ENCODE data around the gene PKIB. TPM values are rescaled to one million over a fixed set of nuclear protein-coding genes. Genes with fewer than 3 reads are reported as not detected.
A peak's percentile ranks its signal among the peaks of the same experiment; 100 is the strongest.
"Not testable (repeated sequence)": the region's sequence is repeated elsewhere in the genome, so short reads cannot be mapped to it uniquely, and the experiment has no call there.

Gene PKIB, protein sequence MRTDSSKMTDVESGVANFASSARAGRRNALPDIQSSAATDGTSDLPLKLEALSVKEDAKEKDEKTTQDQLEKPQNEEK
- total RNA-seq (2014; rRNA removed; shearing (Covaris generic)): 5.8 and 6.1 TPM in 2 replicates

DNA sequence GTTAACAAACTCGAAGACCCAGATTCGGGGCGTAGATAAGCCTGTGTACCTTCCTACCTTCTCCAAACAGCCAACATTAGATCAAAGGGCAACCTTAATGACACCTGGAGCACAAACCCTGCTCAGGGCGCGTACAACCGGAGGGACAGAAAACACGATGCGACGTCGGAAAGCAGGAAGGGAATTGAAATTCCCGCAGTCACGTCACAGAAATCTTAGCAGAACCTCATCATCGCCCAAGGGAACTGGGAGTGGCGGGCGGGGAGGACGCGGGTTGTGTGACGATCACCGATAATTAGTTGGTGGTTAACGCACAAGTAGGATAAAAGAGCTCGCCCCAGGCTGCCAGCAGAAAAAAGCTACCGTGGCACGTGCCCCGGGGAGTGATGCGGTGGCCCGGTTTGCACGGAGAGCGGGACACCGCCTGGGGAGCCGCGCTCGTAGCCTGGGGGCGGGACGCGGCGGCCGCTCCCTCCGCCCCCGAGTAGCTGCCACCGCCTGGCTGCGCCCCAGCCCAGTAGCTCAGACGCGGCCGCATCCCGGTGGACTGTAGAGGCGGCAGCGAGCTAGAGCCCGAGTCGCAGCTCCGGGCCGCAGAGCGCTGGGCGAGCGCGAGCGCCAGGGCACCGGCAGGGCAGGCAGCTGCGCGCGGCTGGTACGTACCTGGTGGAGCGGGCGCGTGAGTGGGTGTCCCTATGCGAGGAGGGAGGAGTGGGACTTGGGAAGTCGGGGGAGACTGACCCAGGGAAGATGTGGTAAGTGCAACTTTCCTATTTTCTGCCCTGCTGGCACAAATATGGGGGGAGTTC, at the start of gene PKIB:
Gene PKIB (plus strand): TSS at position 525 of the 809 bp plus-strand sequence. CDS start 107,390 bp downstream, outside the sequence.
- peak; percentile 88 for DNase-seq (ENCODE audit: low spot score)

DNA sequence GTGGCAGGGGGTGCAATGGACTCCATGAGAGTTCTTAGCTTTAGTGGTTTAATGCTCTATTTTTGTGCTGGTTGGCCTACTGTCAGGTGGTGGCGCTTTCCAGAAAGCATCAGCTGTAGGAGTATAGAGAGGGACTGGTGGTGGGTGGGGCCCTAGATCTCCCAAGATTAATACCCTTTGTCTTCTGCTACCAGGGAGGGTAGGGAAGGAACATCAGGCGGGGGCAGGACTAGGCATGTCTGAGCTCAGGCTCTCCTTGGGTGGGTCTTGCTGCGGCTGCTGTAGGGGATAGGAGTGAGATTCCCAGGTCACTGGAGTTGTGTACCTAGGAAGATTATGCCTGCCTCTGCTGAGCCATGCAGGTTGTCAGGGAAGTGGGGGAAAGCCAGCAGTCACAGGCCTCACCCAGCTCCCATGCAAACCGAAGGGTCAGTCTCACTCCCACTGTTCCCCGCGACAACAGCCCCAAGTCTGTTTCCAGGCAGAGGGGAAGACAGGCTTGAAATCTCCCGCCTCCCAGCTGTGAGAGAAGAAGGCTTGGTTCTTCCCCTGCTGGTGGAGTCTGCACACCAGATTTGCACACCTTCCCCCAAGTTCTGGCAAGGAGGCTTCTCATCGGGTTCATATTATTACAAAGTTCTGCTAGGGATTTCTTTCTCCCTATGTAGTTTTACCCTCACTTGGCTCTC, 46.7 kb upstream of the PKIB start:
- DNase-seq (ENCODE audit: low spot score): no peak

DNA sequence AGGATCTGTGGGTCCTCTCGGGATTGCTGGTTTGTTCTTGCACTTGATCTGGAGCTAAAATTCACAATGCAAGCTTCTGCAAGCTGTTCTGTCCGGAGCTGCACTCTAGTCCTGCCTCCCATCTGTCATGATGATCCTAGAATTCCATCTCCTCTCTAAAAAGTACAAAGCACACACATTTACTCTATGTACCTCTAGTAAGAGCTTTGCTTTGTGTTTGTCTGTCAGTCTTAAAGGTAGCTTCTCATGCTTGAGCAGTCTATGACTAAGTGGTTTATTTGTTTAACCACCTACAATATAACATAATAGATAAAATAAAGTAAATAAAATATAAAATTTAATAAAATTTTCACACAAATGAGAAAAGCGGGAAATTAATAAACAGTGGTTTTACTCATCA, 46.0 kb upstream of the PKIB start:
- no peak for DNase-seq (ENCODE audit: low spot score)

DNA sequence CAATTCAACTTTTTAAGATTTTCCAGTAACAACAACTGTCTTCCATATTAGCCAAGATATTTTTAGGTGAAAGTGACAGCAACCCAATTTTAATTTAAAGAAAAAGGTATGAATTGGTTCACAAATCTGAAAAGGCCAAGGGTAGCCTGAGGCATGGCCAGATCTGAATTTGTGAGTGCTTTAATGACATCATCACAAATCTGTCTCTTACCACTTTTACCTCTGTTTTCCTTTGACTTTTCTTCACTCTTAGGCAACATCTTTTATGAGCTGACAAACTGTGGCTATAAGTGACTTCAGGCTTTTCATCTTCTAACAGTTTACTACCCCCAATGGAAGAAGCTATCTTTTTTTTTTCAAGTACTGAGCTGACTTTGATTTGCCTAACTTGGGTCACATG, 44.5 kb upstream of the PKIB start:
- no peak for DNase-seq (ENCODE audit: low spot score)

DNA sequence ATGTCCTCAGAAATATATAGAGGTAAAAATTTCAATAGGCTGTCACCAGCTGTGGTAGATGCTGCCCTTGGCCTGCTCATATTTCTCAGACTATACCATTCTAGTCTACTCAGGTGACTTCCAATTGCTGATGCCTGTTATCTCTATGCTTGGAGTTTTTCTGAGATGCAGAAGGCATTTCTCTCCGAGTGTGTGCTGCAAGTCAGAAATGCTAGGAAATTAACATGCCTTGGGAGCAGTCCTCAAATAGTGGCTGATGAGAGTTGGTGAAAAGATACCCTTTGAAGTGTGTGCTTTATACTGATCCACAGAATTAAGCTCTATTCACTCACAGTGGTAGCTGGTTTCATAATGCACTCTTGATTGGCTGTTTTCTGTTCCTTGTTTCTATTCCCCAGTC, 43.2 kb upstream of the PKIB start:
- no peak for DNase-seq (ENCODE audit: low spot score)

DNA sequence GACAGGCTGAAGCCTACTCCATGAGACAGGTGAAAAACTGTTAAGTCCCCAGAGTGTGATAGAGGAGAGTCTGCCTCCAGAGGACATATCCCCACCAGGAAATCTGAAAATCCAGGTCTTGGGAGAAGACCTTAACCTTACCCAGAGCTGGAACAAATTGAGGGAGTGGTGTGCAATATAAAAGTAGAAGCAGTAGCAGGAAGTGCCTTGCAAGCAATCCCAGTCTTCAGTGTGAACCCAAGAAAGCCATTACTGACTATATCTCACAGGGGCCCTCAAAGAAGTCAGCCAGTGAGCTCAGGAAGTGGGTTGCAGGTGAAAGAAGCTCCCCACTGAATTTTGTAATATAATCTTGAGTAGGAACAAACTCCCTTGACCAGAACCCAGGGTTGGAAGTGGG, 41.9 kb upstream of the PKIB start:
- DNase-seq (ENCODE audit: low spot score): no peak

DNA sequence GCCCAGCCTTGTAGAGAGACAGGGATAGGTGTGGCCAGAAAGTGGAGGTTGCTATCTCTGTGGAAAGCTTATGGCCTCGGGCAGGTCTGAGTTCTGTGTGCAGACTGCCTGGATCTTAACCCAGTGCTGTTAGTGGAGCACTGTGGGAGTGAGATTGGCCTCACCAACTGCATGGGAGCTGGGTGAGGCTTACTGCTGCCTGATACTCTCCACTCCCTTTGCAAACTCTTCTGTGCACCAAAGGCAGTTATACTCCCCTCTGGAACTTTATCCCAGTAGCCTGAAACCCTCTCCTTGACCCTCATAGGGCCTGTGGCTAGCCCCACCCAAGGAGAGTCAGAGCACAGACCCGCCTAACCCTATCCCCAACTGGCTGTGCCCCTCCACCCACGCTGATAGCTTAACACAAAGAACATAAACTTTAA, 41.4 kb upstream of the PKIB start:
- no peak for DNase-seq (ENCODE audit: low spot score)

DNA sequence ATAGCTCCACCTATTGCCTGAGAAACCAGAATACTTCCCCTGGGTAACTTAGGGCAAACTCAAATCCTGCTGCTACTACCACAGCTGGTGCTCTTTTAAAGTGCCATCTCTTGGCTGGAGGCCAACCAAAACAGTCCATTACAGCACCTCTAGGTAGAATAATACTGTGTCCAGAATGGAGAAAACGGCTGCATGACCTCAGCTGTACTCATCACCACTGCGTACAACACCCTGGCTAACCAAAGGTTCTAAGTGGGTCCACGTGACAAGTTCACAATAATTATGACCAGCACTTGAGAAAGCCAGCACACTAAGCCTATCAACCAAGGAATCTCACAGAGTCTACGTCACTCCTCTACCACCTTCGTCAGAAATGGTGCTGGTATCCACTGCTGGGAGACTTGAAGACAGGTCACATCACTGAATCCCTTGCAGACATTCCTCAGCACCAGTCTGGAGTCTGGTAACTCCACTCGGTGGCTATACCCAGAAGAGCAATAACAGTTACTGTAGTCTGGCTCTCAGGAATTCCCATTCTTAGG, 40.9 kb upstream of the PKIB start:
- DNase-seq (ENCODE audit: low spot score): no peak

DNA sequence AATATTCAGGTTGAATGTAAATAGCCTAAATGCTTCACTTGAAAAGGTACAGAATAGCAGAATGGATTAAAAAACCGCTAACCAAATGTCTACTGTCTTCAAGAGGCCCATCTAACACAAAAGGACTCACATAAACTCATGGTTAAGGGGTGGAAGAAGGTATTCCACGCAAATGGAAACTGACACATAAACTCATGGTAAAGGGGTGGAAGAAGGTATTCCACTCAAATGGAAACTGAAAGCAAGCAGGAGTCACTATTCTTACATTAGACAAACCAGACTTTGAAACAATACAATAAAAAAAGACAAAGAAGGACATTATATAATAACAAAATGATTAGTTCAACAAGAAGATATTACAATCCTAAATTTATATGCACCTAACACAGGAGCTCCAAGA, 38.3 kb upstream of the PKIB start:
- no peak for DNase-seq (ENCODE audit: low spot score)

DNA sequence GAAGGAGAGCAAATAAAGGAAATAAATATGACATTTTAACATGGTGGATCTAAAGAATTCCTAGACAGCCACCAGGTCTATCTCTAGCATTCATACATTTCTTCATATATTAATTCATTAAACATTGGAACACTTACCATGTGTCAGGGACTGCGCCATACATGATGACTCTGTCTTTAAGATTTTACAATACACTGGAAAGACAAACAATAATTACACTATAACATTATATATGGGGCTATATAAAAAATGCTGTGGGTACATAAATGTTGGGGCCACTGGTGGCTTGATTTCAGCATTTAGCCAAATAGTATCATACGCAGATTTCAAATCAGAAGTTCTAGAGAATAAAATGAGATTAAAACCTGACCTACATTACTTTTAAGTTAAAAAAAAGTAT, 33.3 kb upstream of the PKIB start:
- DNase-seq (ENCODE audit: low spot score): no peak

DNA sequence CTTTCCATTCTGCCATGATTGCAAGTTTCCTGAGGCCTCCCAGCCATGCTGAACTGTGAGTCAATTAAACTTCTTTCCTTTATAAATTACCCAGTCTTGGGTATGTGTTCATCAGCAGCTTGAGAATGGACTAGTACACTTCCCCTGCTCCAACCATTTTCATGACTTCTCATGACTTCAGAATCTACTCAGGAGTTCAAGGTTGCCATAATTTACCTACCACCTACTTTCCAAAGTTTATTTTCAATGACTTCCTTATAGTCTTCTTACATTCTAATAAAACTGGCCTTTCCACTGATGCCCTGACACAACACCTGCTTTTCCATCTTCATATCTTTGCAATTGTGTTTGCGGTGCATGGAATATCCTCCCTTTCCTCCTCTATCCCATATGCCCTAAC, 31.2 kb upstream of the PKIB start:
- DNase-seq (ENCODE audit: low spot score): no peak

DNA sequence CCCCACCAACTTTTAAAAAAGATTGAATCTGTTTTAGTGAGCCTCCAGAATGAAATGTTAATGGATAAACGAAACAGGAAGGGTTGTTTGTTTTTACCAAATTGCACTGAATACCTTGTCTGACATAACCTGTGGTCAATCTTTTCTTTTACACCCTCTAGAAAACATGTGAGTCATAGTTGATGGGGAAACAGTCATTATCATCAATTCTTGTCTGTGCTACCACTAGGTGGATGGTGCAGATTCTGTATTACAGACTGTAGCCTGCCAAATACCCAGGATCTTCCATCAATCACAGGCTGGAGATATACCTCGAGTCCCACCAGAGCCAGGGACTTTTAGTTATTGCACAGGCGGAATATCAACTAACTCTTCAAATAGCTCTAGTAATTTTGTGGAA, 29.5 kb upstream of the PKIB start:
- peak; percentile 25 for DNase-seq (ENCODE audit: low spot score)

DNA sequence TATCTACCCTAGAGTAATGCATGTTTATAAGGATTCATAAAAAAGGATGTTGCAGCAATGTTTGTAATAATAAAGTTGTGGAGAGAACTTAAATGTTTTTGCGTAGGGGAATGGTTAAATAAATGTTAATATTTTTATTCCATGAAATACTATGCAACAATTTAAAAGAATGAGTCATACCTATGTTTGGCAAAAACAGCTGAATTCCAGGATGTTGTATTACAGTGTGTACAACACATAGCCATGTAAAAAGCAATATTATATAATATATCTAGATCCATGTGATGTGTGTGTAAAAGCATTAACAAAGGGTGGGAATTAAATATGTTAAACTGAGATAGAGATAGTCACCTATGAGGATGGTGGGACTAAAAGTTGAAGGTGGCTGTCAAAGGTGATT, 21.1 kb upstream of the PKIB start:
- no peak for DNase-seq (ENCODE audit: low spot score)

DNA sequence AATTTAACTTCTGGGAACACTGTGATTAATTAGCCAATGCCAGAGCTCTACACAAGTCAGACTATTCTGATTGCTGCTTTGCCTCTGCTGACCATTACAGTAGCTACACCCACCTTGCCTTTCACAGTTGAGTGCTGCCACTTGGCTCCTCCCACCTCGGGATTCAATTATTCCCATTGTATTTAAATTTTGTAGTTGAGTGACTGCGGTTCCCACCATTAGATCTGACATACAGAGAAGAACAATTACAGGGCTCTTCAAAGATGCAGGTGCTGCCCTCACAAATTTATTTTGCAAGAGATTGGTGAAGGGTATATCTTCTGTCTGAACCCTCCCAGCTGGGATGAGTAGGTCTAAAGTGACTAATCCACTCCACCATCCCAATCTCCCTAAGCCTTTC, 11.9 kb upstream of the PKIB start:
- DNase-seq (ENCODE audit: low spot score): not testable (repeated sequence)

DNA sequence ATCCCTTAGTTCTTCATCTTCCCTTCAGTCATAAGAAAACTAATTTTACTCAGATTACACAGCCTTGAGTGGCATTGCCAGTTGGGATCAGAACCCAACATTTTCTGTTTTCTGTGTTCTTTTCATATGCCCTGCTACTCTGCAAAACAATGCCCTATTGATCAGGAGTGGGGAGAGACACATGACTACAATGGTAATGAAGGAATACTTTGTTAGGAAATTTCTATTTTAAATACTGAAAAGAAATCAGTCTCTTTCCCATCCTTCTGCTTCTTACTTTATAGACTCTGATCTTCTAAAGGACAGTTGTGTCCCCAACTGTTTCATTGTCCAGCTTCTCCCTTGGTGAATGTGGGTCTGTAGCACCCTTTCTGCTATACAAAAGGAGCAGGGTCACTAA, 5.5 kb upstream of the PKIB start:
- DNase-seq (ENCODE audit: low spot score): no peak

DNA sequence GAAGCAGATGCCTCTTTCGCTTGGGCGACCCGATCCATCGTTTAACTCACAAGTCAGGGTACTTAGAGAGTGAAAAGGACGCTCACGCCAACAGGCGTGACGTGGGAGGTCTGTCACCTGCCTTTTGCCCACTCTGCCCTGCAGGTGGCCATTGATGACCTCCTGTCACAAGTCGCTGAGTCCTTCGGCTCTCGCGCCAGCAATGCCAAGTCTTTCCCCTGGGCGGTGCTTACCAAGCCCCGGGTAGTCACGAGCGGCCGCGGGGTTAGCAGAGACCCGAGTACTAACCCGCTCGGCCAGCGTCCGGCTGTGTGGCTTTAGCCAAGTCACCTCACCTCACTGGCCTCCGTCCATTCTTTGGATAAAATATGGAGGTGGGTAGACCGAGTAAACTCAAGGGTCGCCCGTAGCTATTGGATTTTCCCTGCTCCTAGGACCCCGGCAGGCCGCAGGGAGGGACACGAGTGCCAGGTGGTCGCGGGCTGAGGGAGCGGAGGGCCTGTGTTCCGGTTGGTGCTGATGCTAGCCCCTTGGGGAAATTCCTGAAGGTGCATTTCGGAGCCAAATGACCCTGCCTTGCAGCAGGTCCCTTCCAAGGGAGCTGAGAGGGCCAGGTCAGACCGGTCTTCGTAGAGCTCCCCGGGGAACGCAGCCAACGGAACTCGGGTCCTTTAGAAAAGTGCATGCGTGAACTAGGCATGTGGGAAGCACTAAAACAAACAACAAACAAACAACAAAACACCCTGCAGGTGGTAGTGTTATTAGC, 668 bp downstream of the PKIB start:
- peak; percentile 78 for DNase-seq (ENCODE audit: low spot score)

DNA sequence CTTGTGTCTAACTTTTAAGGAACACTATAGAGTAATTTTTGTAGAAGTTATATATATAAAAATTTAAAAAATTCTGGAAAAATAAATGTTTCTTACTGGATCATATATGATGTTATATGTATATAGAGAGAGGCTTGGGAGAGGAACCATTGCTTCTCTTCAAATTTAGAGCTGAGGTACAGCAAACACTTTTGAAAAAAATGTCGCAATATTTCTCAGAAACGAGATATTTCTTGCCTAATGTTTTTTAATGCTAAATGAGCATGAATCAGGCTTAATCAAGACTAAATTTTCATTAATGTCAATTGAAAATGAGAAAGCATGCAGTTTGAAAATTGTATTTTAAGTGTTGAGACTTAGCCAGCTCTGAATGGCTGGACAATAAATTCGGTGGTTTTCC, 2.6 kb downstream of the PKIB start:
- DNase-seq (ENCODE audit: low spot score): no peak

DNA sequence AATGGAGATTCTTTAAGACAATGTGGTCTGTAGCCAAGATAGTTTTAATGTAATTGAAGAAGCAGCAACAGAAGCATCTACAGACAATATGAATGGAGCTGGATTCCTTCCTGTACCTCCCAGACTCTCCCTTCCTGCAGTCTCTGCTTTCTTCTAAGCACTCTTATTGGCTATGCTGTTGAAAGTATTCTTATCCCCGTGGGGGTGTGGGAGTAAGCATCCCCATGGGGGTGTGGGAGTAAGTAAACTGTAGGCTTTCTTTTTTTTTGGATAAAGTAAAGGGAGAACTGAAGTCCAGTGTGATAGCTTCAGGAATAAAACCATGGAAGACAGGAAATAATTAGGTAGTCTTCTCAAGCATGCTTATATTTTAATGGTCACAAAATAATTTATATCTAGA, 4.1 kb downstream of the PKIB start:
- no peak for DNase-seq (ENCODE audit: low spot score)

DNA sequence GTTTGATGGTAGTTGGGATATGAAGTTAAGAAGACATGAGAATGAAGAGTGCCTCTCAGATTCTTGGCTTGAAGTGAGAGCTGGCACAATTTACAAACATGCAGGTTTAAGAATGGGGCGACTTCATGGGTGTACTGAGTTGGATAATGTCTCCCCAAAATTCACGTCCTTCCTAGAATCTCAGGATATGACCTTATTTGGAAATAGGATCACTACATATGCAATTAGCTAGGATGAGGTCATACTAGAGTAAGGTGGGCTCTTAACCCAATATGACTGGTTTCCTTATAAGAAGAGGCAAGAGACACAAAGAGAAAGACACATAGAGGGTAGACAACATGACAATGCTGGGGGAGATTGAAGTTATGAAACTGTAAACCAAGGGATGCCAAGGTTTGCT, 5.2 kb downstream of the PKIB start:
- no peak for DNase-seq (ENCODE audit: low spot score)

DNA sequence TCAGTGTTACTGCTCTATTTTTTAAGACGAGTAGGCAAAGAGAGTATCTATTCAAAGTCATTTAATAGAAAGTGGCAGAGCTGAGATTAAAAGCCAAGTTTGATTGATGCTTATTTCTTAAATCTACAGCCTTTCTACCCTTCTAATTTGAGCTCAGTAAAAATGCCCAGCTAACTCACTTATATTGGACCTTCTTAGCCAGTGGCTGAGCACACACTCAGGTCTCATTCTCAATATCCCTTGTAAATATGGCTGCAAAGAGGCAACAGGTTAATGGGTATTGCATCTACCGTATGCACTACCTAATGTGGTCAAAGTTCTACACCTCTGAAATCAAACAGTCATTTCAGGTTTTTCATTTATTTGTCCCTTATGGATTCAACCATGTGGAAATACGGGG, 6.7 kb downstream of the PKIB start:
- no peak for DNase-seq (ENCODE audit: low spot score)

DNA sequence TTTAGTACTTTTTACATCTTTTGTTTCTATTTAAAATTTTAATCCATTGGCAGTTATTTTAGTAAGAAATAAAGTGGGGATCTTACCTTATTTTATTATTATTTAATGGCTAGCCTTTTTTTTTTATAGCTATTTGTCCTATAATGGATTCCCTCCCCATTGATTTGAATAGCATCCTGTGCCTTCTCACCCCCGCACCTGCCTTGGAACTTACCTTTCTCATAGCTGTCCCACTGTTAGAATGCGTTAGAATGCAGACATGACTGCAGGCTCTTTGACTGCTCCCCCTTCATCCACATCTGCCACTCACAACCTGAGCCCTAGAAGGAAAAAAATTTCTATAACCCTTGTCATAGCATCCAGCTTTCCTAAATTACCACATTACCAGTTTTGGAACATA, 9.1 kb downstream of the PKIB start:
- DNase-seq (ENCODE audit: low spot score): no peak

DNA sequence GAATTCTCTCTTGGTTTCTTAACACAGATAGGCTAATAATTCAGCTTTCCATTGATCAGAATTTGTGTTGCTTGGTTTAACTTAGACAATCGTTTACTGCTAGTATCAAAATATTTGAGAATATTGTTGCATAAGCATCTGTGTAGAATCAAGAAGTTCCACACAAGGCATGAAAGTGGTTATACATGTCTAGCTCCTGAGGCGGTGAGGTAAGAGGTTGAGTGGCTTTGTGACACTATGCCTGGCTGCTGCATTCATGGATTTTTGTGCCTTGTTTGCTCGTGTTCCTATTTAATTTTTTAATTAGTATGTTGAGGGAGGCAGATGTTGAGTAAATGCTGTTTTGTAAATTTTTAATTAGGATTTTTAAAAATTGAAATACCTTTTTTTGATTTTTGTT, 10.2 kb downstream of the PKIB start:
- DNase-seq (ENCODE audit: low spot score): no peak
